K562 (cell line): ENCODE results near the gene GGA3. TPM values are rescaled to one million over a fixed set of nuclear protein-coding genes. Genes with fewer than 3 reads are reported as not detected.
A peak's percentile ranks its signal among the peaks of the same experiment; 100 is the strongest.

Source experiments
- ATAC-seq: fragments of 200-7000 bp; cut with Tn5 transposase; 3 replicates; pipeline ENCODE4 v1.9.1; 2020; ENCODE audit warnings: moderate library complexity
- BruUV-seq: library from RNA; stranded (reverse); fragments of 400-500 nt; replicated peaks from 2 replicates; lab custom pipeline; 2021; lab: Mats Ljungman, UMichigan
- CTCF ChIA-PET: fragments of 300-600 bp; formaldehyde crosslinking; extraction: SDS; loops from one replicate; lab custom pipeline; 2021; ENCODE audit warnings: low intra/inter-chr PET ratio; lab: Yijun Ruan, JAX
- POLR2A ChIA-PET: fragments of 300-600, 350-650 bp; sonication (Branson Sonifier 250); formaldehyde crosslinking; extraction: SDS; loops from one replicate; lab custom pipeline; 2021; ENCODE audit warnings: antibody characterized with exemption, inconsistent platforms; lab: Yijun Ruan, JAX
- DNase-seq, 4 experiments: peaks; one replicate each; pipeline versions ENCODE4 v3.0.0 to v3.0.0-alpha.2; 2011 to 2018; ENCODE audit warnings: low spot score in 3 of 4, mixed read lengths in 3 of 4; ENCODE audit errors: extremely low read depth in 1 of 4
- FAIRE-seq: peaks from 2 replicates; lab custom pipeline; 2011; peaks lifted over from hg19 to GRCh38; lab: Jason Lieb, UNC
- H2AFZ ChIP-seq: 2 replicates; pipeline ENCODE4 v1.6.0; 2011; ENCODE audit warnings: low read depth, low read length, control low read depth, inconsistent platforms
- H3K27ac ChIP-seq: fragments of 200-600 bp; 3 replicates; pipeline ENCODE4 v1.8.0; 2011; ENCODE audit warnings: low read depth, mild to moderate bottlenecking, control low read depth, inconsistent platforms, low read length, moderate library complexity, mixed read lengths; ENCODE audit errors: extremely low read depth
- H3K27me3 ChIP-seq, 2 experiments: fragments of 300-600 bp in 1 of 2; 2 replicates in 1 of 2; 3 replicates in 1 of 2; pipeline versions ENCODE4 v1.6.0 to v1.8.0; 2011; ENCODE audit warnings: inconsistent platforms in 2 of 2, low read length in 2 of 2, mild to moderate bottlenecking in 1 of 2, mixed read lengths in 1 of 2, moderate library complexity in 1 of 2; ENCODE audit not compliant: control insufficient read depth in 2 of 2, insufficient read depth in 2 of 2
- H3K36me3 ChIP-seq: fragments of 300-600 bp; 3 replicates; pipeline ENCODE4 v1.8.0; 2011; ENCODE audit warnings: mild to moderate bottlenecking, low read length, inconsistent platforms; ENCODE audit not compliant: control insufficient read depth, insufficient read depth
- H3K4me1 ChIP-seq, 2 experiments: fragments of 200-600 bp in 1 of 2; replicated peaks in 1 of 2; 2 replicates in 1 of 2; 3 replicates in 1 of 2; pipeline versions ENCODE4 v1.5.1 to v1.8.0; 2011; ENCODE audit warnings: inconsistent platforms in 2 of 2, low read length in 2 of 2, mild to moderate bottlenecking in 1 of 2, mixed read lengths in 1 of 2, moderate library complexity in 1 of 2; ENCODE audit not compliant: control insufficient read depth in 2 of 2, insufficient read depth in 2 of 2
- H3K4me2 ChIP-seq: 2 replicates; pipeline ENCODE4 v1.6.1; 2011; ENCODE audit warnings: low read length, control low read depth, inconsistent platforms, mixed read lengths; ENCODE audit not compliant: insufficient read depth
- H3K4me3 ChIP-seq: fragments of 200-600 bp; sonication (generic), shearing (Covaris generic); 2 replicates; pipeline ENCODE4 v1.5.1; 2016; ENCODE audit warnings: control low read depth, inconsistent platforms
- H3K79me2 ChIP-seq: fragments of 200-600 bp; 3 replicates; pipeline ENCODE4 v1.8.0; 2011; ENCODE audit warnings: low read length, inconsistent platforms; ENCODE audit not compliant: control insufficient read depth, insufficient read depth
- H3K9ac ChIP-seq, 2 experiments: 2 replicates each; pipeline versions ENCODE4 v1.6.0 to v1.6.1; 2011; ENCODE audit warnings: low read depth in 2 of 2, low read length in 2 of 2, control low read depth in 1 of 2, inconsistent platforms in 1 of 2, mild to moderate bottlenecking in 1 of 2, mixed read lengths in 1 of 2; ENCODE audit not compliant: insufficient read depth in 1 of 2
- H3K9me1 ChIP-seq: one replicate; pipeline ENCODE4 v1.6.0; 2011; ENCODE audit warnings: inconsistent platforms, mild to moderate bottlenecking, low read length, moderate library complexity; ENCODE audit not compliant: control insufficient read depth, insufficient read depth
- H3K9me3 ChIP-seq: replicated peaks from 2 replicates; pipeline ENCODE4 v1.5.1; 2011; ENCODE audit warnings: low read depth, low read length, inconsistent platforms; ENCODE audit not compliant: control insufficient read depth, insufficient read depth
- H4K20me1 ChIP-seq: replicated peaks from 2 replicates; pipeline ENCODE4 v1.6.1; 2011; ENCODE audit warnings: low read length, inconsistent platforms, mixed read lengths; ENCODE audit not compliant: control insufficient read depth, insufficient read depth
- ATF1 ChIP-seq, 2 experiments: fragments of 450-650 bp in 1 of 2; IDR thresholded peaks; 2 replicates each; pipeline ENCODE4 v1.6.1; 2016; ENCODE audit warnings: missing compliant biosample characterization in 1 of 2, missing genetic modification characterization in 1 of 2
- CEBPB ChIP-seq: fragments of 450-650 bp; IDR thresholded peaks from 2 replicates; pipeline ENCODE4 v1.6.1; 2016; ENCODE audit warnings: missing genetic modification characterization, missing compliant biosample characterization
- CEBPG ChIP-seq, 3 experiments: fragments of 200-800 bp in 1 of 3; sonication (Bioruptor generic) in 1 of 3; sonication (generic) in 1 of 3; formaldehyde crosslinking in 1 of 3; IDR thresholded peaks in 2 of 3; conservative IDR thresholded peaks in 1 of 3; 2 replicates each; pipeline versions ENCODE4 v1.6.1 to v1.8.0; 2016 to 2022; ENCODE audit warnings: missing compliant biosample characterization in 2 of 3, missing genetic modification characterization in 2 of 3, mild to moderate bottlenecking in 1 of 3, missing genetic modification reagents in 1 of 3
- PHF8 ChIP-seq: fragments of 200-600 bp; sonication (generic); IDR thresholded peaks from 2 replicates; pipeline ENCODE4 v1.6.1; 2012; ENCODE audit warnings: mixed run types, mild to moderate bottlenecking, inconsistent platforms, low read length, moderate library complexity, borderline replicate concordance
- RFX5 ChIP-seq: IDR thresholded peaks from 2 replicates; pipeline ENCODE4 v1.6.1; 2011; ENCODE audit warnings: low read depth, mild to moderate bottlenecking, improper control_type of control experiment, low read length
- ZNF780A ChIP-seq: fragments of 250-450 bp; sonication (Bioruptor Pico); IDR thresholded peaks from 2 replicates; pipeline ENCODE4 v1.5.0; 2021; ENCODE audit warnings: mild to moderate bottlenecking
- WGBS: fragments of 100-300 bp; shearing (Covaris generic); methylation state at CpG from one replicate; pipeline ENCODE4 v1.1.6; 2016; ENCODE audit warnings: low coverage, mixed read lengths; ENCODE audit not compliant: insufficient coverage; ENCODE audit errors: missing lambda C conversion rate; 5-methylcytosine and 5-hydroxymethylcytosine counted together
- in situ Hi-C: fragments of 300-500 bp; cut with MboI; formaldehyde crosslinking; loops from 4 replicates; pipeline ENCODE4 v1.15.0; 2018; ENCODE audit warnings: inconsistent platforms, mixed read lengths
- intact Hi-C: fragments of 100-400 bp; cut with micrococcal nuclease; formaldehyde crosslinking; loops from 2 replicates; pipeline ENCODE4 v1.14.2; 2022
- polyA plus RNA-seq, 8 experiments: library from polyadenylated mRNA; depleted of rRNA in 4 of 8; stranded (reverse) in 5 of 8; unstranded in 3 of 8; fragments of >200 nt; fragmentation: Nextera tagmentation in 2 of 8; fragmentation: Illumina TruSeq in 1 of 8; extraction: Ambion mirVana in 2 of 8; extraction: Trizol in 1 of 8; gene quantifications; 2 replicates each; pipeline versions ENCODE4 v1.2.1 to v1.2.3, GENCODE V29; 2011 to 2014; ENCODE audit warnings: inconsistent platforms in 1 of 8, missing spikeins in 1 of 8
- total RNA-seq, 7 experiments: library from RNA; depleted of rRNA in 6 of 7; stranded (reverse); fragments of >200 nt in 6 of 7; fragmentation: Illumina TruSeq in 2 of 7; extraction: Trizol in 2 of 7; gene quantifications; 2 replicates each; pipeline versions ENCODE4 v1.2.1 to v1.2.3, GENCODE V29; 2011 to 2021; ENCODE audit warnings: low replicate concordance in 1 of 7

GGA3 gene
- total and polyA plus RNA-seq, 9 of the 15 experiments (the other 6 are each of a cell fraction or from before 2014, with no cell fraction given), result 5.7 to 64.9 (median 25.4) TPM

DNA sequence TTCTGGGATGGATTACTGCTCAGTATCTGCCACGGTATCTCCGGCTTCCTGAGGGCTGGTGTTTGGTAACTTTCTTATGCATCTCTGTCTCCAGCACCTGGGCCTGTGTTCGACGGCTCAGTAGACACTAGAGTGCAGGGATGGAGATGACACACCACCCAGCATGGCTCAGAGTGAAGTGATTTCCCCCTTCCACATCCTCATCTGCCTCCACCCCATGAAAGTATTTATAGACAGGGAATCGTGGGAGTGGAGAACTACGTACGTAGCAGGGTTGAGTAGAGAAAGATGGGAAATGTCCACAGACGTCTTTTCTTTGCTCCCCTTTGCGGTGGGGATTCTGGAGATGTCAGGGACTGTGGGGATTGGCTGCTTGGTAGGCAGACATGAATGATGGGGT is 39.6 kb upstream of the GGA3 start (continued):
- TF ChIP-seq ZNF780A (CRISPR knock-in tag), result no peak
- TF ChIP-seq, all 486 proteins: peak for 0

DNA sequence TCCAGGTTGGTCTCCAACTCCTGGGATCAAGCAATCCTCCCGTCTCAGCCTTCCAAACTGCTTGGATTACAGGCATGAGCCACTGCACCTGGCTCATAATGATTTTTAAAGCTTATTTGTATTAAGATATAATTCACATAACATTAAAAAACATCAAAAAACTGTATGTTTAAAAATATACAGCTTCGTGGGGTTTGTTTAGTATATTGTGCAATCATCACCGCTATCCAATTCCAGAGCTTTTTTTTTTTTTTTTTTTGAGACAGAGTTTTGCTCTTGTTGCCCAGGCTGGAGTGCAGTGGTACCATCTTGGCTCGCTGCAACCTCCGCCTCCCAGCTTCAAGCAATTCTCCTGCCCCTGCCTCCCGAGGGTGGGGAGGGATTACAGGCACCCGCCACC is 38.9 kb upstream of the GGA3 start:
- ChIA-PET POLR2A (interaction anchor here (0.6 to 2.0 kb wide), 3 partner anchors 9 to 68 kb away, joined by 3 to 8 read pairs (median 4); partner anchors contain the start of gene SLC25A19), CTCF (no interaction called here)
- Histone ChIP-seq H3K27ac (no peak overlapping the region), H3K4me2 (no peak overlapping the region), H4K20me1 (no peaks in the 10 kb centered on the region), H3K4me3 (no peak overlapping the region), H3K4me1 (peaks cover 6 to 8% of the 10 kb centered on the region in 2 experiments; a peak in 3 of 5 replicates), H3K9ac (no peak overlapping the region), H3K9me1 (no peaks in the 10 kb centered on the region), H3K27me3 (no peaks in the 10 kb centered on the region), H3K79me2 (no peaks in the 10 kb centered on the region), H3K9me3 (no peaks in the 10 kb centered on the region), H2AFZ (no peak overlapping the region), H3K36me3 (no peaks in the 10 kb centered on the region)
- no peak for TF ChIP-seq RFX5
- no peak for TF ChIP-seq CEBPG (CRISPR knock-in tag; IDR thresholded peaks at IDR 0.05)
- peak; percentile 32 to 85; a peak in 2 of 4 replicates for TF ChIP-seq CEBPG (tag; conservative IDR thresholded peaks at IDR 0.05 in 1 of 2, IDR thresholded peaks at IDR 0.05 in 1 of 2)
- TF ChIP-seq PHF8, result no peak
- TF ChIP-seq CEBPB, result peak; percentile 81
- no peak for TF ChIP-seq ATF1 (CRISPR knock-in tag; IDR thresholded peaks at IDR 0.05)
- TF ChIP-seq ATF1 (tag; IDR thresholded peaks at IDR 0.05), result no peak
- DNase-seq (no peak), FAIRE-seq (no peak), ATAC-seq (no peak)
- WGBS, result 25% methylated on average over 3 of the region's 7 CpGs
- in situ Hi-C loops (no loop called here), intact Hi-C loops (no loop called here)
- no TSS peak for BruUV-seq
